C4-2B (cell line): ENCODE results near the gene INF2.

ENCODE experiments used
- CTCF ChIP-seq: fragments of 450-650 bp; conservative IDR thresholded peaks from 2 replicates; pipeline ENCODE4 v1.5.1; 2017; ENCODE audit warnings: mild to moderate bottlenecking
- ZFX ChIP-seq: fragments of 450-650 bp; IDR thresholded peaks from 2 replicates; pipeline ENCODE4 v1.6.1; 2017

- TF ChIP-seq CTCF (no peak), ZFX (no peak)
These were observed 6.2 kb downstream of the INF2 start for GRCh38 chr14:104695660-104696000.
